ENCODE data around the gene SLF1. TPM values are rescaled to one million over a fixed set of nuclear protein-coding genes. Genes with fewer than 3 reads are reported as not detected.

Gene SLF1
- total and polyA plus RNA-seq, 9 donors, result 2.4 to 11.2 (median 4.9) TPM

- intact Hi-C loops (cut with DNase I), result no loop called here
- TF ChIP-seq, protein P1, sequence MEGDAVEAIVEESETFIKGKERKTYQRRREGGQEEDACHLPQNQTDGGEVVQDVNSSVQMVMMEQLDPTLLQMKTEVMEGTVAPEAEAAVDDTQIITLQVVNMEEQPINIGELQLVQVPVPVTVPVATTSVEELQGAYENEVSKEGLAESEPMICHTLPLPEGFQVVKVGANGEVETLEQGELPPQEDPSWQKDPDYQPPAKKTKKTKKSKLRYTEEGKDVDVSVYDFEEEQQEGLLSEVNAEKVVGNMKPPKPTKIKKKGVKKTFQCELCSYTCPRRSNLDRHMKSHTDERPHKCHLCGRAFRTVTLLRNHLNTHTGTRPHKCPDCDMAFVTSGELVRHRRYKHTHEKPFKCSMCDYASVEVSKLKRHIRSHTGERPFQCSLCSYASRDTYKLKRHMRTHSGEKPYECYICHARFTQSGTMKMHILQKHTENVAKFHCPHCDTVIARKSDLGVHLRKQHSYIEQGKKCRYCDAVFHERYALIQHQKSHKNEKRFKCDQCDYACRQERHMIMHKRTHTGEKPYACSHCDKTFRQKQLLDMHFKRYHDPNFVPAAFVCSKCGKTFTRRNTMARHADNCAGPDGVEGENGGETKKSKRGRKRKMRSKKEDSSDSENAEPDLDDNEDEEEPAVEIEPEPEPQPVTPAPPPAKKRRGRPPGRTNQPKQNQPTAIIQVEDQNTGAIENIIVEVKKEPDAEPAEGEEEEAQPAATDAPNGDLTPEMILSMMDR (IDR thresholded peaks at IDR 0.05), result no peak
- no peak for TF ChIP-seq POLR2A (IDR thresholded peaks at IDR 0.05)
- no peak for TF ChIP-seq EP300 (IDR thresholded peaks at IDR 0.05)
- Histone ChIP-seq H3K4me3 (no peak overlapping the region), H3K27me3 (no peaks in the 10 kb centered on the region), H3K36me3 (no peaks in the 10 kb centered on the region), H3K9me3 (no peaks in the 10 kb centered on the region), H3K4me1 (ENCODE audit: insufficient read depth) (no peaks in the 10 kb centered on the region), H3K27ac (no peak overlapping the region)
- DNase-seq, result no peak
- WGBS, 3 donors, result 62 to 86% (median 67%) methylated on average over 2 of the region's 2 CpGs
These were observed 72.3 kb downstream of the SLF1 start for GRCh38 chr5:94690778-94691177.

- intact Hi-C loops (cut with DNase I), result no loop called here
- Histone ChIP-seq H3K27ac (no peak overlapping the region), H3K27me3 (no peaks in the 10 kb centered on the region), H3K9me3 (no peaks in the 10 kb centered on the region), H3K4me1 (ENCODE audit: insufficient read depth) (no peaks in the 10 kb centered on the region), H3K4me3 (no peak overlapping the region), H3K36me3 (no peaks in the 10 kb centered on the region)
- 89 to 96% (median 89%) methylated on average over 1 of the region's 1 CpG for WGBS, 3 donors
- TF ChIP-seq, protein P1 (IDR thresholded peaks at IDR 0.05), result no peak
- TF ChIP-seq POLR2A (IDR thresholded peaks at IDR 0.05) (no peak), EP300 (IDR thresholded peaks at IDR 0.05) (no peak)
- no peak for DNase-seq
These were observed 72.8 kb downstream of the SLF1 start for GRCh38 chr5:94691291-94691690.

DNA sequence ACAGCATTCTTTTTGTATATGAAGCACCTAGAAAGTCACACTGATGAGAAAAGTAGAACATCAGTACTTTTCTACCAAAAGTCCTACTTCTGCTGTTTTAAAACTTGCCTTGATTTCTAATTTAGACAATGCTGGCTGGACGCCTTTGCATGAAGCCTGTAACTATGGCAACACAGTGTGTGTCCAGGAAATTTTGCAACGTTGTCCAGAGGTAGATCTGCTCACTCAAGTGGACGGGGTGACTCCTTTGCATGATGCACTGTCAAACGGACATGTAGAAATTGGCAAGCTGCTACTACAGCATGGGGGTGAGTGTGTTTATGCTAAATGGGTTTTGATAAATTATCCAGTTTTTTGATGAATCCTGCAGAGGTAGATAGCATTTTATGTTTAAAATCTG lies 73.5 kb downstream of the SLF1 start:
- Histone ChIP-seq H3K27ac (no peak overlapping the region), H3K27me3 (no peaks in the 10 kb centered on the region), H3K4me3 (no peak overlapping the region), H3K4me1 (ENCODE audit: insufficient read depth) (no peaks in the 10 kb centered on the region), H3K36me3 (no peaks in the 10 kb centered on the region), H3K9me3 (no peaks in the 10 kb centered on the region)
- intact Hi-C loops (cut with DNase I), result no loop called here
- TF ChIP-seq, protein P1 (IDR thresholded peaks at IDR 0.05), result no peak
- TF ChIP-seq EP300 (IDR thresholded peaks at IDR 0.05) (no peak), POLR2A (IDR thresholded peaks at IDR 0.05) (no peak)
- DNase-seq, result no peak
- 55 to 58% (median 58%) methylated on average over 4 of the region's 4 CpGs for WGBS, 3 donors

GRCh38 chr5:94692581-94692980 lies 74.1 kb downstream of the SLF1 start:
- H3K9me3 ChIP-seq, result no peaks in the 10 kb centered on the region
- DNase-seq, result no peak
- no peaks in the 10 kb centered on the region for H3K36me3 ChIP-seq
- WGBS, 3 donors, result 64 to 76% (median 66%) methylated on average over 3 of the region's 3 CpGs
- H3K4me3 ChIP-seq, result no peak overlapping the region
- H3K27me3 ChIP-seq, result no peaks in the 10 kb centered on the region
- no peak overlapping the region for H3K27ac ChIP-seq
- TF ChIP-seq, protein P1 (IDR thresholded peaks at IDR 0.05), result no peak
- TF ChIP-seq EP300 (IDR thresholded peaks at IDR 0.05), result no peak
- TF ChIP-seq POLR2A (IDR thresholded peaks at IDR 0.05), result no peak
- H3K4me1 ChIP-seq (ENCODE audit: insufficient read depth), result no peaks in the 10 kb centered on the region
- intact Hi-C loops (cut with DNase I), result no loop called here

Measured in ovary (tissue), 9 donors.